OCI-LY1 (cell line): Measurements from ENCODE around the gene USP3.

Source experiments
- CTCF ChIP-seq: fragments of 200-600 bp; sonication (generic), shearing (Covaris generic); IDR thresholded peaks from 2 replicates; pipeline ENCODE4 v1.5.1; 2017; ENCODE audit warnings: mild to moderate bottlenecking, antibody characterized with exemption, low read length, moderate library complexity, mixed read lengths
- EZH2 ChIP-seq: fragments of 200-600 bp; sonication (generic), shearing (Covaris generic); IDR thresholded peaks from 2 replicates; pipeline ENCODE4 v1.8.0; 2017; ENCODE audit warnings: borderline replicate concordance, mixed run types, mild to moderate bottlenecking, antibody characterized with exemption, low read length, moderate library complexity, mixed read lengths

- TF ChIP-seq EZH2 (no peak), CTCF (no peak)
Observed at GRCh38 chr15:63588826-63589225, 84.4 kb downstream of the USP3 start.
